ENCODE measurements around the gene COL4A6. TPM values are rescaled to one million over a fixed set of nuclear protein-coding genes. Genes with fewer than 3 reads are reported as not detected.

The COL4A6 gene
- total and polyA plus RNA-seq, 4 donors, result under 0.01 to 0.09 (median 0.07) TPM; not detected in 1

DNA sequence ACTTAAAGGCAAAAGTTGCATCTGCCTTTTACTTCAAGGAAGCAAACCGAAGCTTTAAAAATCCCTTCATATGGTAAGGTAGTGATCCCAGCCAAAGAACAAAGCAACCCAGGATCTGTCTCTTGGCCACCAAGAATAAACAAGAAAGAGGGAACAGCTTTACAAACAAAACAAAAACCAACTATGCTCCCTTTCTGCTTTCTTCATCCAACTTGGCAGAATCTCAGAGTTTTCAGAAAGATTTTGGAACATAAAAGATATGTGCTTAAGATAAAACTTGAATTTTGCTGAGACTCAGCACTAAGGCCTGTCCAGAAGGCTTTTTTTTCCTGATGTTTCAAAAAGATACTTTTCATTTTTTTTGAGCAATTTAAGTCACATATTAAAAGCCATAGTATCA, 94.0 kb downstream of the COL4A6 start:
- no peak for DNase-seq (ENCODE audit: low spot score)
- H3K27me3 ChIP-seq (ENCODE audit: control insufficient read depth in 4 of 4, insufficient read depth in 4 of 4, low read length in 3 of 4), result peaks cover 0 to 2% (median 0%) of the 10 kb centered on the region in 4 donors
- H3K9ac ChIP-seq (ENCODE audit: low read depth in 1 of 2, low read length in 2 of 2), result no peak overlapping the region
- H3K4me1 ChIP-seq (ENCODE audit: control insufficient read depth in 4 of 4, insufficient read depth in 4 of 4, low read length in 3 of 4), result no peaks in the 10 kb centered on the region
- no peaks in the 10 kb centered on the region for H3K36me3 ChIP-seq (ENCODE audit: control insufficient read depth in 4 of 4, insufficient read depth in 3 of 4, low read depth in 1 of 4, low read length in 3 of 4)
- no peaks in the 10 kb centered on the region for H3K9me3 ChIP-seq (ENCODE audit: control insufficient read depth in 4 of 4, low read length in 3 of 4)
- no peak for TF ChIP-seq FOXA1 (IDR thresholded peaks at IDR 0.05)
- TF ChIP-seq, protein P1, sequence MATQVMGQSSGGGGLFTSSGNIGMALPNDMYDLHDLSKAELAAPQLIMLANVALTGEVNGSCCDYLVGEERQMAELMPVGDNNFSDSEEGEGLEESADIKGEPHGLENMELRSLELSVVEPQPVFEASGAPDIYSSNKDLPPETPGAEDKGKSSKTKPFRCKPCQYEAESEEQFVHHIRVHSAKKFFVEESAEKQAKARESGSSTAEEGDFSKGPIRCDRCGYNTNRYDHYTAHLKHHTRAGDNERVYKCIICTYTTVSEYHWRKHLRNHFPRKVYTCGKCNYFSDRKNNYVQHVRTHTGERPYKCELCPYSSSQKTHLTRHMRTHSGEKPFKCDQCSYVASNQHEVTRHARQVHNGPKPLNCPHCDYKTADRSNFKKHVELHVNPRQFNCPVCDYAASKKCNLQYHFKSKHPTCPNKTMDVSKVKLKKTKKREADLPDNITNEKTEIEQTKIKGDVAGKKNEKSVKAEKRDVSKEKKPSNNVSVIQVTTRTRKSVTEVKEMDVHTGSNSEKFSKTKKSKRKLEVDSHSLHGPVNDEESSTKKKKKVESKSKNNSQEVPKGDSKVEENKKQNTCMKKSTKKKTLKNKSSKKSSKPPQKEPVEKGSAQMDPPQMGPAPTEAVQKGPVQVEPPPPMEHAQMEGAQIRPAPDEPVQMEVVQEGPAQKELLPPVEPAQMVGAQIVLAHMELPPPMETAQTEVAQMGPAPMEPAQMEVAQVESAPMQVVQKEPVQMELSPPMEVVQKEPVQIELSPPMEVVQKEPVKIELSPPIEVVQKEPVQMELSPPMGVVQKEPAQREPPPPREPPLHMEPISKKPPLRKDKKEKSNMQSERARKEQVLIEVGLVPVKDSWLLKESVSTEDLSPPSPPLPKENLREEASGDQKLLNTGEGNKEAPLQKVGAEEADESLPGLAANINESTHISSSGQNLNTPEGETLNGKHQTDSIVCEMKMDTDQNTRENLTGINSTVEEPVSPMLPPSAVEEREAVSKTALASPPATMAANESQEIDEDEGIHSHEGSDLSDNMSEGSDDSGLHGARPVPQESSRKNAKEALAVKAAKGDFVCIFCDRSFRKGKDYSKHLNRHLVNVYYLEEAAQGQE (IDR thresholded peaks at IDR 0.05), result no peak
- no peak for TF ChIP-seq YY1 (IDR thresholded peaks at IDR 0.05)
- TF ChIP-seq FOXA2 (IDR thresholded peaks at IDR 0.05), result no peak
- TF ChIP-seq NR2F2 (IDR thresholded peaks at IDR 0.05), result no peak
- no peak for TF ChIP-seq ATF3 (IDR thresholded peaks at IDR 0.05)
- TF ChIP-seq, protein P2, sequence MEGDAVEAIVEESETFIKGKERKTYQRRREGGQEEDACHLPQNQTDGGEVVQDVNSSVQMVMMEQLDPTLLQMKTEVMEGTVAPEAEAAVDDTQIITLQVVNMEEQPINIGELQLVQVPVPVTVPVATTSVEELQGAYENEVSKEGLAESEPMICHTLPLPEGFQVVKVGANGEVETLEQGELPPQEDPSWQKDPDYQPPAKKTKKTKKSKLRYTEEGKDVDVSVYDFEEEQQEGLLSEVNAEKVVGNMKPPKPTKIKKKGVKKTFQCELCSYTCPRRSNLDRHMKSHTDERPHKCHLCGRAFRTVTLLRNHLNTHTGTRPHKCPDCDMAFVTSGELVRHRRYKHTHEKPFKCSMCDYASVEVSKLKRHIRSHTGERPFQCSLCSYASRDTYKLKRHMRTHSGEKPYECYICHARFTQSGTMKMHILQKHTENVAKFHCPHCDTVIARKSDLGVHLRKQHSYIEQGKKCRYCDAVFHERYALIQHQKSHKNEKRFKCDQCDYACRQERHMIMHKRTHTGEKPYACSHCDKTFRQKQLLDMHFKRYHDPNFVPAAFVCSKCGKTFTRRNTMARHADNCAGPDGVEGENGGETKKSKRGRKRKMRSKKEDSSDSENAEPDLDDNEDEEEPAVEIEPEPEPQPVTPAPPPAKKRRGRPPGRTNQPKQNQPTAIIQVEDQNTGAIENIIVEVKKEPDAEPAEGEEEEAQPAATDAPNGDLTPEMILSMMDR (IDR thresholded peaks at IDR 0.05; ENCODE audit: low read depth, low read length, missing input control), result no peak
- TF ChIP-seq TAF1 (conservative IDR thresholded peaks at IDR 0.05), result no peak
- no peak for TF ChIP-seq GABPA (IDR thresholded peaks at IDR 0.05 in 1 of 2, conservative IDR thresholded peaks at IDR 0.05 in 1 of 2)
- no peak for TF ChIP-seq HNF4A (conservative IDR thresholded peaks at IDR 0.05)
- no peak for TF ChIP-seq JUND (IDR thresholded peaks at IDR 0.05)
- TF ChIP-seq HNF4G (IDR thresholded peaks at IDR 0.05), result no peak
- TF ChIP-seq EGR1 (IDR thresholded peaks at IDR 0.05; ENCODE audit: low read depth in 2 of 2), result no peak
- TF ChIP-seq, protein P3, sequence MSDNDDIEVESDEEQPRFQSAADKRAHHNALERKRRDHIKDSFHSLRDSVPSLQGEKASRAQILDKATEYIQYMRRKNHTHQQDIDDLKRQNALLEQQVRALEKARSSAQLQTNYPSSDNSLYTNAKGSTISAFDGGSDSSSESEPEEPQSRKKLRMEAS (IDR thresholded peaks at IDR 0.05), result no peak
- TF ChIP-seq SP1 (IDR thresholded peaks at IDR 0.05), result no peak
- no peak for TF ChIP-seq RXRA (IDR thresholded peaks at IDR 0.05)
- TF ChIP-seq ZBTB33 (IDR thresholded peaks at IDR 0.05), result no peak
- TF ChIP-seq RAD21 (IDR thresholded peaks at IDR 0.05), result no peak
- no peak overlapping the region for H3K4me3 ChIP-seq (ENCODE audit: low read depth in 1 of 3, low read length in 3 of 3)
- 68% methylated on average over 1 of the region's 1 CpG for WGBS
- H3K27ac ChIP-seq (ENCODE audit: low read depth in 1 of 2, low read length in 2 of 2), result no peak overlapping the region
